NCI-H2196 (cell line): Measurements from ENCODE around the gene CDX2.

Source experiments
- DNase-seq: peaks from one replicate; lab custom pipeline; 2025; ENCODE audit not compliant: unreplicated experiment; lab: John Stamatoyannopoulos, UW

Gene CDX2

GRCh38 chr13:27918918-27919658 is 50.0 kb downstream of the CDX2 start:
- DNase-seq, result no peak

GRCh38 chr13:27918041-27918917 is 50.8 kb downstream of the CDX2 start:
- no peak for DNase-seq

GRCh38 chr13:27917121-27917947 is 51.8 kb downstream of the CDX2 start:
- DNase-seq, result no peak

- DNase-seq, result no peak
These were observed 53.6 kb downstream of the CDX2 start for GRCh38 chr13:27915301-27916207.

GRCh38 chr13:27913160-27913559 is 56.0 kb downstream of the CDX2 start:
- no peak for DNase-seq

GRCh38 chr13:27911521-27911920 is 57.6 kb downstream of the CDX2 start:
- no peak for DNase-seq
